ENCODE measurements around the gene ARL6IP1.

ARL6IP1 gene

DNA sequence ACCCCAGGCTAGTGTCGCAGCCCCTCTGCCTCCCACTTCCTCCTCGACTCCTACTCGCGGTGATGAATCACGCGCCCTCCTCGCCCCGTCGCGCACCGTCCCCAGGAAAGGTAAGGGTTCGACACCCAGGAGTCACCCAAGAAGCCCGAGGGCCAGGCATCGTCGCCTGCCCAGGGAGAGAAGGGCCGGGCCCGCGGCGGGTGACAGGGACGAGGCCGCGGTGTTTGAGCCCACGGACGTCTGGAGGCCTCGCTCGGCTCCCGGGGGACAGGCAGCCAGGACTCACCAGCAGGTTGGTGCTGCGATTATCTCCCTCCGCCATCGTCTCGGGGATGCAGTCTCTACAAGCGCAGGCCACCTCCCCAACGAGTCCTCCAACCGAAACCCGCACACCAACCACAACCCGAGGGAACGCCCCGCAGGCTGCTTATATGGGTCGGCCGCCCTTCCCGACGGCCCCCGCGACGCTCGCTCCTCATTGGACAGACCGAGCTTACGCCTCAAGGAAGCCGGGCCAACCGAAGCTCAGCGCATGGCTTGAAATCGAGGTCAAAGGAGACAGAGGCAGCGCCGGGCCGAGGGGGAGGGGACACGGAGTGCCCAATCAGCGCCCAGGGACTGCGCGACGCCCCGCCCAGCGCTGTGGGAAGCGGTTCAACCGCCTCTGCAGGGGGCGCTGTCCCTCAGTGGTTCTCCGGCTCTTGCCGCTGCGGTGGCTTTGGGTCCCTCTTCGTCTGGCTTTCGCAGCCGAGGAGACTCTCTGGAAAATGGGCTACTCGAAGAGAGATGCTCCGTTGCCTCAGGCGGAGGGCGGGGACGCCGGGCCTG is at the start of gene ARL6IP1:
Gene ARL6IP1 (minus strand): TSS at position 405 of the 828 bp plus-strand sequence. CDS start 83 bp downstream, at position 322.
- peak; percentile 99 for DNase-seq (ENCODE audit: low spot score)

DNA sequence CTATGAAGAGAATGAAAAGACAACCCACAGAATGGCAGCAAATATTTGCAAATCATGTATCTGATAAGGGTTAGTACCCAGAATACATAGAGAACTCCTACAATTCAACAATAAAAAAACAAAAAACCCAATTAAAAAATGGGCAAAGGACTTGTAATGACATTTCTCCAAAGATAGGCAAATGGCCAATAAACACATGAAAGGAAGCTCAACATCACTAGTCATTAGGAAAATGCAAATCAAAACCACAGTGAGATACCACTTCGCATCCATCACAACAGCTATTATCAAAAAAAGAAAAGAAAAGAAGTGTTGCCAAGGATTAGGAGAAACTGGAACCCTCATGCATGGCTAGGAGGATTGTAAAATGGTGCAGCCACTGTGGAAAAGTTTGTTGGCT is 45.1 kb upstream of the ARL6IP1 start:
- no peak for DNase-seq (ENCODE audit: low spot score)

DNA sequence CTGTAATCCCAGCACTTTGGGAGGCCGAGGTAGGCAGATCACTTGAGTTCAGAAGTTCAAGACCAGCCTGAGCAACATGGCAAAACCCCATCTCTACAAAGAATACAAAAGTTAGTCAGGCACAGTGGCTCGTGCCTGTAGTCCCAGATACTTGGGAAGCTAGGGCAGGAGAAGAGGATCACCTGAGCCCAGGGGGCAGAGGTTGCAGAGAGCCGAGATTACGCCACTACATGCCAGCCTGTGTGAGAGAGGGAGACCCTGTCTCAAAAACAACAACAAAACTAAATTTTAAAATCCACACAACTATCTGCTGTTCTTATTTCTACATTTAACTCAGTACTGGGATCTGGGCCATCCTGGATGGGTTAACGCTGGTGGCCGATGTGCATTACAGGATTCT is 41.2 kb upstream of the ARL6IP1 start:
- DNase-seq (ENCODE audit: low spot score), result no peak

DNA sequence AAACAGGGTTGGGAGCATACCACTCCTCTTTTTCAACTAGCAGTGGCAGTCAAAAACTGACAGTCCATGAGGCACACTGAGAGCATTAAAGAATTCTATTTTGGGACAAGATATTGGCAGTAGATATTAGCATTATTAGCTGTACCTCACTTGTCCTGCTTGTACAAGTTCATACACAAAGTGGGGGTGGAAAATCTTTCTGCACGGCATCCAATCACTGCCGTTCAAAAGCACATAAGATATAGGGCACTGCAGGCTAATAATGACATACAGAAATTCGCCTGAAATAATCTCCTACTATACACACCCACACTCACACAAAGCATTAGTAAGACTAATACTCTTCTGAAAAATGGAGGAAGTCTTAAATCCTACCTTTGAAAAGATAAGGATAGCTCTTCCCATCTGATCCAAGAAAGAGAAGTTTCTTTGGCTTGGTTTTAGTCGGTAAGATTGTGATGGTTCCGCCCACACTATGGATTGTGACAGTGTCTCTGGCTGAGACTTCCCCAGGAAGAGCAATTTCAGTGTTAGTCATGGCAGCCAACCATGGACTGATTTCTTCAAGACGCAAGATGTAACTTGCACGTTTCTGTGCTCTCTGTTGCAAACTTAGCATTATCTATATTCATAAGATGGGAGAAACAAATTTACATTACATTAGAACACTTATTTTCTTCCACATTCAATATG is 40.6 kb upstream of the ARL6IP1 start:
- no peak for DNase-seq (ENCODE audit: low spot score)

DNA sequence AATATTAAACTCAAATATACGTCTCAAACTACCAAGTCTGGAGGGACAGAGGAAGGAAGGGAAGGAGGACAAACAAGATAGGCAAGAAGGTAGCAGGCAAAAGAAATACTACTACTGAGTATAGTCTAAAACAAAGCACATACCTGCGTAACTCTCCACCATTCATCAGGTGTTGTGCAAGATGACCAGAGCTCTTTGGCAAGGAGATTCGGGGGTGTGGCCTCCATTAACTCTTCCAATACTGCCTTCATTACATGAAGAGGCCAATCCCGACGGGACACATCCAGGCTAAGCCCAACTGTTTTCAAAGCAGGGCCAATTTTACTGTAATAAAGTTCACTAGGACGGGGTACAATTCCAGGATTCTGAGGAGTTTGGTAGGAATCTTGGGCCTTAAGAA is 38.2 kb upstream of the ARL6IP1 start:
- DNase-seq (ENCODE audit: low spot score), result no peak

DNA sequence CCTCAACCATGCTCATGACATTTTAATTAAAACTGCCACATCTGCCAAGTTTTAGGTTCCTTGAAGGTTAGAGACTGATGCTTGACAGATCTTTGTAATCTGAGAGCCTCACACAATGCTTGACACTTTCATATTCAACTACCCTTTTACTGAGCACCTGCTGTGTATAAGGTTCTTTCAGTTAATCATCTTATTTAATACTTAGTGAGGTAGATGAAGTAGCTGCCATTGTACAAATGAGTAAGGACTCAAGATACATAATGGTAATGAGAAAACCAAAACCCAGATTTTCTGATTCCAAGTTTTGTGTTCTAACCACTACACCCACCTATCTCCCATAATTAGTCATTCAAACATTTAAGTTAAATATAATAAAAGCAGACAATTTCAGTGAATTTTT is 35.4 kb upstream of the ARL6IP1 start:
- DNase-seq (ENCODE audit: low spot score), result no peak

DNA sequence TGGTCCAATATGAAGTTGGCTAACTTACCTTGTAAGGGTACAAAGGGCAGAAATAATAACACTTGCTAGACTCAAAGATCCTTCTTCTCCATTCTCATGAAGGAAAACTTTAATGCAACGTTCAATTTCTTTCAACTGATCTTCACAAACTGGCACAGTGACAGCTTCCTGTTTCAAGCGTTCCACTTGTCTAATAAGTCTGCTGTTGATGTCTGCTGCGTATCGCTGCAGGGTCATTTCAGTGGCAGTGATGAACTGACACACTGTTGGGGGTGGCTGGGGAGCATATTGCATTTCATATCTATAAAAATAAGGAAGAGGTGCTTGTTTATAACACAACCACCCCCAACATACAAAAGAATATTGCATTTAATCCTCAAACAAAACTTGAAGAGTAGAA is 33.5 kb upstream of the ARL6IP1 start:
- no peak for DNase-seq (ENCODE audit: low spot score)

DNA sequence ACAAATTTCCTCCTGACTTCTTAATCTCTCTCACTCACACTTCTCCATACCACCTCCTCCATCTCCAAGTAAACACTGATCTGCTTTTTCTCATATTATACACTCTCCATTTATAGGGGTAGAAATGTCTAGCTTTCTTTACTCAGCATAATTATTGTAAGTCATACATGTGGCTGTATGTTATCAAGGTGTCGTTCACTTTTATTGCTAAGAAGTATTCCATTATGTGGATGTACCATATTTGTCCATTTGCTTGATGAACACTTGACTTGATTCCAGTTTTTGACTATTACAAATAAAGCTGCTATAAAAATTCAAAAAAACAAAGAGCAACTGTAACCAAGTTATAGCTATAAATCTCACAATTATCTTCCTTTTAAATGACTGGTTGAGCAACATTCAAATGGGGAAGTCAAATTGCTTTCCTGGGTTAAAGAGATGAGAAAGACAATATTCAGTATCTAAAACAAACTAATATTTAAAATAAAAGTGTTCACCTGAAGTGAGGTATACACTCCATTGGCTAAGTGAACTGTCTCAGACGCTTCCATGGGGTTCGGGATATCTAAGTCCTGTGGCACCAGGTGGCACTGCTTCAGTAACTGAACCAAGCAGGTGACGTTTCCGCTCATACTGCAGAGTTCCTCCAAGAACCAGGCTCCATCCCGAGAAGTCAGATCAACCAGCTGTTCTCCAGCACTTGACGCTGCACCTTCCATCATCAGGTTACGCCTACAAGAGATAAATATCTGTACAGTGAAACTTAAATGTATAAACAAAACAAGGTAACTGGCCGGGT is 32.6 kb upstream of the ARL6IP1 start:
- DNase-seq (ENCODE audit: low spot score), result no peak

DNA sequence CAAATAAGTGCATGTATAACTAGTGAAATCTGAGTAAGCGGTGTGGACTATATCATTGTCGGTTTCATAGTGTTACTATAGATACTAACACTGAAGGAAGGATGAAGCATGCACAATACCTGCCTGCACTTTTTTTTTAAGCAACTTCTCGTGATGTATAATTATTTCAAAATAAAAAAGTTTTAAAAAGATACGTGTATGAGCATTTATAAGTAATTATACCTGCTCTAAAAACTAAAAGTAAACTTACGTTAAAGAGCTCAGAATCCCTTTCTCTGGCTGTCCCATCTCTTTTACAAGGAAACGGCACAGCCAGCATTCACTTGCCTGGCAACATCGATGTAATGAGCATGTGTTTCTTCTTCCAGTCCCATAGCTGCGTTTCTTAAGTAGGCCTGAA is 31.3 kb upstream of the ARL6IP1 start:
- no peak for DNase-seq (ENCODE audit: low spot score)

DNA sequence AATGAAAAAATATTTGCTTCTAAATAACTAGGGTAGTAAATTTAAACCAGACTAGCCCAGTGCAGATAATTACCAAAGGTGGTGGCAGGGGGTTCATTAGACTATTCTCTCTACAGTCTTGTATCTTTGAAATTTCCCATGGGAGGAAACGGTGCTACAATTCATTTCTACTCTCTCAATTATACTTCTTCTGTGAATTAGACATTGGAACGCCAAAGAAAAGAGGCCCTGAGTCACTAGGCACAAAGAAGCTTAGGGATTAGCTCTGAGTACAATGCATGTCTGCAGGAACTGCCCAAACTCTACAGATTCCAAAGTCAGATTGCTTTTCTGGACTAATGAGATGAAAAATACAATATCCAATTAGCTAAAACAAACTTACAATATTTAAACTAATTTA is 30.7 kb upstream of the ARL6IP1 start:
- no peak for DNase-seq (ENCODE audit: low spot score)

DNA sequence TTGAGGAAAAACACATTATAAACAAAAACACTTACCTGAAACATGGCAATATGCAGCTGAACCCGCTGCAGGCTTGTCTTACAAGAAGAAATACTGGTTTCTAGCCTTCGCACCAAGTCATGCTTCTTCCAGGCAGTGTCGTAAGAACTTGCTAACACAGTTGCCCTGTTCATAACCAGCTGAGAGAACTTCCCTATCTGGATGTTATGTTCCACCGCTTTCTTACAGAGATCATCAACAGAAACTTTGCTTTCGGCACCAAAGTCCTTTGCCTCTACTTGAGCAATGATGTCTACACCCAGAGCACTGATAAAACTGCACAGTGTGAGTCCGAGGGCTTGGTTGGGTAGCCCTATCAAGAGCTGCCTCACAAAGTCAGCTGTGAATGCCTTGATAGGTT is 27.9 kb upstream of the ARL6IP1 start:
- DNase-seq (ENCODE audit: low spot score), result no peak

DNA sequence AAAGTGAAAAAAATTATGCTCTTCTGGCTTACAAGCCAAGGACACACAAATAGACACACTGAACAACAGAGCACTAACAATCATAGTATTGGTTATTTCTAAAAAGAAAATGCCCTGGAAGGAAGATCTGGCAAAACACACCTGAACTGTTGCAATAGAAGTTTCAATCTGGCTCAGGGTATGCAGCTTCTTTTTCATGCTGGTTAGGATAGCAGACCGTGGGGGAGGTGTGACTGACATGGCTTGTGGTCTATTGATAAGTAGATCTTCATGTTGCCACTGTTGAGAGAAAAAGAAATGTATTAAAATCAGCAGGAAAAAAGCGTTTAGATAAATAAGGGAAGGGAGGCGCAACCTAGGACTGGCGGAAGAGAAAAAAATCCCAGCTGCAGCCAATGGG is 26.5 kb upstream of the ARL6IP1 start:
- DNase-seq (ENCODE audit: low spot score), result no peak

DNA sequence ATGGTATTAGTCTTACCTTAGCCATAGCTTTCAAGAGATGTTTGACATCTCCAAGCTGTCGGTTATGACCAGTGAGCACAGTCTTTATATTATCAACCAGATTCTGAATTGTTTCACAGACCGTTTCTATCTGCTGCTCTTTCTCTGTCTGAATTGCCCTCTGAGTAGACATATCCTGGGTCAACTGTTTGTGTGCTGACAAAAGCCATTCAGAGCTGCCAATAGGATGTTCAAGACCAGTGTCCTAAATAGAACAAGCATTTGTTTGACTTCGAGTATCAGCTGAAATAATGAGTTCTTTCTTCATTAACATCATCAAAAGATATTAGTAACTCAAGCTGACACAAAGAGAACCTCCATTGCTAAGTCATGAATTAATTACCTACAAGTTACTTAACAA is 14.9 kb upstream of the ARL6IP1 start:
- no peak for DNase-seq (ENCODE audit: low spot score)

DNA sequence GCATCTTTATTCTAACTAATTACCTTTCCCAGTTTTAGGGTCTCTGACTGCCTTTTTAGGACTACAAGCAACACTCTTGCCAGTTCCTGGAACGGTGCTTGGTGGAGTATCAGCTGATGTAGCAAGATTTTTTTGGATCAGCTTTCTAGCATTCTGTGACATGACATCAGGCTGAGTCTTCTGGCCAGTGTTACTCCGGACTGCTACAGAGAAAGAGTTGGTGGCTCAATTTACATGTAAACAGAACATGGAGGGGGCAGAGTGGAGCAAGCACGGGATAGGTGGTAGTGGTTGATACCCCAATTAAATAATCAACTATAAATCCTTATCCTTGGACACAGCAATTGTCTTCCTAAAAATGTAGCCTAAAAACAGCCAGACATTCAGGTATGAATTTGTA is 10.6 kb upstream of the ARL6IP1 start:
- no peak for DNase-seq (ENCODE audit: low spot score)

DNA sequence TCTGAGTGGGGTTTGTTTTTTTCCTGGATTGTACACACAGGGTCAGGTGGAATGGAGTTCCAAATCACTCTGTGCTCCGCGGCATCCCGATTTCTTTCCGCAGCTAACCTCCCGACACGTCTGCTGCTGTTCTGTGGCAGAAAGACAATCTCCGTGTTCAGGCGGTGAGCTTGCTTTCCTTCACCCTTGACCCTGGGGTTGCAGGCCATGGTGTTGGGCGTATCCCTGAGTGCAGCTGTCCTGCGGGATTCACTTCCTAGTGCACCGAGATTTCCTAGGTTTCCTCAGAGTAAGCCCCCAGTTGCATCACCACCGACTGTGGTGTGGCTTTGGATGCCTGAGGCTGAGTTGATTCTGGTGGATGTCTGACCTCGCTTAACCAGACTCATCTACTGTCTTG is 7.8 kb upstream of the ARL6IP1 start:
- DNase-seq (ENCODE audit: low spot score), result no peak

DNA sequence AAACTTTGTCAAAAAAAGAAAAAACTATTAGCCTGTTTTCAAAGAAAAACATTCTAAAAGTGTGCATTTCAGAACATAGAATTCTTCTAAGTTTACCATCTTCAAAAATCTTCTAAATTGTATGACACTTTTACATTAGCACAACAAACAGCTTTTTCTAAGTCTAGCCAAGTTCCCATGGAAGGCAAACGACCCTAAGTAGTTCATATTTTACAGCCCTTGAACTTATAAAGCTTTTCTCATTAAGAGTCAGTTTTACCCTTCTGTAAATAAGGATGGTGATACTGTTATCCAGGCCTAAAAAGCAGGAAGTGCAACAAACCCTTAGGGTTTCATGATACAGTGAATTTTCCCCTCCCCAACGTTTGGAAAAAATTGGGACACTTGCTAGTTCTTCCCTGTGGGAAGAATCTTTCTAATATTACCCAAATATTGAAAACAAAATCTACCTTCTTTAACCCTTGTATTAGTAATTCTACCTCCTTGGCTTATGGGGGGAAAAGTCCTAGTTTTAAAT is 4.0 kb upstream of the ARL6IP1 start:
- no peak for DNase-seq (ENCODE audit: low spot score)

DNA sequence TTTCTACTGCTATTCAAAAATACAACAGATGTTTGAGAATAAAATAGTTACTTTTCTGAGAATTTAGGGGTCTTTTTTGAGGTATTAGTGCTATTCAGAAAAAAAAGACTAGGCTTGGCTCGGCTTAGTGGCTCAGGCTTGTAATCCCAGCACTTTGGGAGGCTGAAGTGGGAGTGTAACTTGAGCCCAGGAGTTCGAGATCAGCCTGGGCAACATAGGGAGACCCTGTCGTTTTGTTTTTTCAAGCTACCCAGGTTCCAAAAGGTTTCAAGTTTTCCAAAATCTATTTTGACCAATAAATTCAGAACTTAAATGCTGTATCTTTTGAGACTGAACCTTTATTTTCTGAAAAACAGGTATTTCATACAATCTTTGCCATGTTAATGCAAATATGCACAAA is 3.2 kb upstream of the ARL6IP1 start:
- no peak for DNase-seq (ENCODE audit: low spot score)

DNA sequence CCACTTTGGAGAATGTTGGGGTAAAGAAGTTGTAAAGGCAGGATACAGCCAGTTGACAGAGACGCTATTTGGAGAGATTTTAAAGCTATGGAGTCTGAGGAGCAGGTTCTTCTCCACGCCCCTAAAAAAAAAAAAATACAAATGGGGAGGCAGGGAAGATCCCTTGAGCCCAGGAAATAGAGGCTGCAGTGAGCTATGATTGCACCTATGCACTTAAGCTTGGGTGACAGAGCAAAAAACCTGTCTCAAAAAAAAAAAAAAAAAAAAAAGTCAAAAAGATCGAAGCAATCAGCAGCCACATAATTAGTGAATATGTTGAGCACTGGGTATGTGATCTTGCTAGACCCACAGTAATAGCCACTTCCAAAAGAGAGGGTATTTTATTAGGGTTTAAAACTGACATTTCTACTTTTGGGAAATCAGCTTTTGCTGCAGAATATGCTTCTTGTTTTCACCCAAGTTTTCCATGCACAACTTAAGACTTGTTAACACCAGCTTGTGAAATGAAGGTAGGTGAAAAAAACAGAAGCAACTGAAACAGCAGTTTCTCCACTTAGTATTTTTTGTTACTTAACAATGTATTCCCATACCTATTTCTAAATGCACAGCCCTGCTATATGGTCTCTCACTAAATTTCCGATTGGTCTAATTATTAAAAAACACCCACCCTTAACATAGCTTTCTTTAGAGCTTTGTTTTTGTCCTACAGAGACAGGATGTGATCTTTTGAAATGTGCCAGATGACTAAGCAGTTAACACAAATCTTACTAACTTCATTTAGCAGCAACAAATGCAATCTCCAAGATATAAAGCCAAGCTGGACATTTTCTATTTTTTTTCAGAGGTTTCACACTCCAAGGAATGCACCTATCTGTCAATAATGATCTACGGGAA is 2.5 kb upstream of the ARL6IP1 start:
- no peak for DNase-seq (ENCODE audit: low spot score)

DNA sequence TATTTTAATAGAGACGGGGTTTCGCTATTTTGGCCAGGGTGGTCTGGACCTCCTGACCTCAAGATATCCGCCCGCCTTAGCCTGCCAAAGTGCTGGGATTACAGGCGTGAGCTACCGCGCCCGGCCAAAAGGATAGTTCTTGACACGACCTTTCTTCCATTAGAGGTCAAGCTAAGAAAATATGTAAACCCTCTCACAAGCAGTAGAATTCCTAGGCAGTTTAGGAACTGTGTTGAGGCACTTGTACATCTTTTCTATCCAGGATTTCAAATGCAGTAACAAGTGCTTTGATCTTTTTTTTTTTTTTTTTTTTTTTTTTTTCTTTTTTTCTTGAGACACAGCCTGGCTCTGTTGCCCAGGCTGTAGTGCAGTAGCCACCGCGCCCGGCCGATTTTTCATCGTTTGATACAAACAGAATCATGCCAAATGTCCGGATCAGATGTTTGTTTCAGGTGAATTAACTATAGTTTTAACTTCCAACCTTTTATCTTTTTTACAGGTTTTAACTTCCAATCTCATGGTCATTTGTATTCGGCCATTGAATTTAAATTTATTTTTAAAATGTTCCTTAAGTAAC is 1.5 kb upstream of the ARL6IP1 start:
- DNase-seq (ENCODE audit: low spot score), result no peak

DNA sequence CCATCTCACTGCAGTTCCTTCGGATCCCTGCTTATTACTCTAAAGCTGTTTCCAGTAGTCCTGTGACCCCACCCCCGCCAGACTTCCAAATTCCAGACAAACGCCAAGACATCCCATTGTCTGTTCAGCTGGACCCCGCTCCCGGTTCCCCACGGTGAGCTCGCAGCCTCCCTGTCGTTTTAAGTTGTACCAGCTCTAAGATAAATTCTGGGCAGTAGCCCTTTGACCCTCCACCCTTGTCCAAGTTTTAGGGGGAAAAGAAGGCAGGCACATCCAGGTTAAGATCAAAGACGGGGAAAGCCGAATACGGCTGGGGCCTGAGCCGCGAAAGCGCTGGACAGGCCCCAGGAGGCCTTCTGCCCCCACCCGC is 589 bp downstream of the ARL6IP1 start:
- DNase-seq (ENCODE audit: low spot score), result peak; percentile 28

DNA sequence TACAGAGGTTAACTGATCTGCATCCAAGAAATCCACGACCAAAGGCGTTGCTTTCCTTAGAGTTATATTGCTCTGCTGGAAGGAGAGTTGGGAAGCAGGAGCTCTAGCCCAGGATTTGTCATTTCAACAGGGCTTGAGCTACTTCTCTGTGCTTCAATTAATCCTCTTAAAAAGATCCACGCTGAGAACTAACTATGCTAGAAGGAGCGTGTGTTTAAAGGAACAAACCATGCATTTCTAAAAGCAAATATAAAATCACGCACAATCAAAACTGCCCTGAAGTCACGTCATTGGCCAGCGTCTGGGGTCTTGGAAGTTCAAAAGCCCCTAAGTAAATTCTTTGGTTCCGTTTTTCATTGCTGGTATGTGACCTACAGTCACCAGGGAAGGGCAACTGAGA is 1.1 kb downstream of the ARL6IP1 start:
- peak; percentile 10 for DNase-seq (ENCODE audit: low spot score)

Measured in AG20443 (cell line).